GM18909 (cell line): ENCODE measurements around the gene CNTN5.
"Not testable (repeated sequence)": the region's sequence is repeated elsewhere in the genome, so short reads cannot be mapped to it uniquely, and the experiment has no call there.

ENCODE experiments used
- ATAC-seq: cut with Tn5 transposase; IDR thresholded peaks from one replicate; pipeline ENCODE4 v1.9.1; 2021; ENCODE audit warnings: mild to moderate bottlenecking; ENCODE audit not compliant: unreplicated experiment, poor library complexity

Gene CNTN5

GRCh38 chr11:99693941-99694492, 673.3 kb downstream of the CNTN5 start:
- no peak for ATAC-seq

GRCh38 chr11:99695106-99695505, 674.4 kb downstream of the CNTN5 start:
- no peak for ATAC-seq

- ATAC-seq = no peak
These were observed 686.1 kb downstream of the CNTN5 start for GRCh38 chr11:99706848-99707247.

GRCh38 chr11:99708928-99709672, 688.4 kb downstream of the CNTN5 start:
- ATAC-seq = no peak

GRCh38 chr11:99716302-99716701, 695.6 kb downstream of the CNTN5 start:
- ATAC-seq = no peak

- no peak for ATAC-seq
These were observed 697.5 kb downstream of the CNTN5 start for GRCh38 chr11:99718291-99718690.

- ATAC-seq = peak; percentile 60
These were observed 718.8 kb downstream of the CNTN5 start for GRCh38 chr11:99739464-99740089.

- ATAC-seq = no peak
These were observed 721.8 kb downstream of the CNTN5 start for GRCh38 chr11:99742501-99742900.

- no peak for ATAC-seq
These were observed 739.0 kb downstream of the CNTN5 start for GRCh38 chr11:99759787-99760186.

- ATAC-seq = no peak
These were observed 746.1 kb downstream of the CNTN5 start for GRCh38 chr11:99766811-99767210.

GRCh38 chr11:99773646-99774045, 752.9 kb downstream of the CNTN5 start:
- no peak for ATAC-seq

GRCh38 chr11:99781074-99781473, 760.3 kb downstream of the CNTN5 start:
- no peak for ATAC-seq

GRCh38 chr11:99791354-99791753, 770.6 kb downstream of the CNTN5 start:
- ATAC-seq = no peak

- no peak for ATAC-seq
These were observed 775.2 kb downstream of the CNTN5 start for GRCh38 chr11:99795999-99796398.

GRCh38 chr11:99803501-99803900, 782.8 kb downstream of the CNTN5 start:
- no peak for ATAC-seq

- no peak for ATAC-seq
These were observed 791.8 kb downstream of the CNTN5 start for GRCh38 chr11:99812516-99812915.

- ATAC-seq = no peak
These were observed 793.3 kb downstream of the CNTN5 start for GRCh38 chr11:99814021-99814420.

GRCh38 chr11:99814738-99815137, 794.0 kb downstream of the CNTN5 start:
- ATAC-seq = no peak

GRCh38 chr11:99818991-99819390, 798.2 kb downstream of the CNTN5 start:
- ATAC-seq = no peak

GRCh38 chr11:99822846-99823565, 802.3 kb downstream of the CNTN5 start:
- no peak for ATAC-seq

GRCh38 chr11:99836739-99837138, 816.0 kb downstream of the CNTN5 start:
- not testable (repeated sequence) for ATAC-seq
